Neural cell (in vitro differentiated cells): ENCODE measurements around the gene DUSP12. TPM values are rescaled to one million over a fixed set of nuclear protein-coding genes. Genes with fewer than 3 reads are reported as not detected.

ENCODE experiments used
- H2AFZ ChIP-seq: fragments of 200-600, 300-800 bp; sonication (generic), shearing (Covaris generic); 2 replicates; pipeline ENCODE4 v1.6.0; 2014; ENCODE audit warnings: low read depth, mild to moderate bottlenecking, antibody characterized with exemption, low read length, moderate library complexity
- H3F3A ChIP-seq: fragments of 200-600 bp; shearing (Covaris generic); 2 replicates; pipeline ENCODE4 v1.6.1; 2016; ENCODE audit warnings: mild to moderate bottlenecking, moderate library complexity, mixed read lengths, antibody characterized with exemption, low read length; ENCODE audit not compliant: insufficient read depth, poor library complexity, severe bottlenecking
- H3K27ac ChIP-seq: fragments of 200-600, 300-800 bp; sonication (generic), shearing (Covaris generic); 2 replicates; pipeline ENCODE4 v1.5.1; 2014; ENCODE audit warnings: mild to moderate bottlenecking, low read length, moderate library complexity
- H3K27me3 ChIP-seq: fragments of 300-800, 200-600 bp; sonication (generic), shearing (Covaris generic); 2 replicates; pipeline ENCODE4 v1.6.0; 2014; ENCODE audit warnings: mild to moderate bottlenecking, low read depth, low read length, moderate library complexity; ENCODE audit not compliant: insufficient read depth
- H3K36me3 ChIP-seq: fragments of 300-800, 200-600 bp; sonication (generic), shearing (Covaris generic); 2 replicates; pipeline ENCODE4 v1.5.1; 2014; ENCODE audit warnings: mild to moderate bottlenecking, antibody characterized with exemption, low read length, moderate library complexity; ENCODE audit not compliant: insufficient read depth
- H3K4me2 ChIP-seq: fragments of 300-800, 200-600 bp; sonication (generic), shearing (Covaris generic); 2 replicates; pipeline ENCODE4 v1.6.0; 2014; ENCODE audit warnings: mild to moderate bottlenecking, low read length
- H3K4me3 ChIP-seq: fragments of 300-800, 200-600 bp; sonication (generic), shearing (Covaris generic); 2 replicates; pipeline ENCODE4 v1.5.1; 2014; ENCODE audit warnings: mild to moderate bottlenecking, low read length, moderate library complexity
- H3K79me2 ChIP-seq: fragments of 200-600 bp; shearing (Covaris generic); replicated peaks from 2 replicates; pipeline ENCODE4 v1.6.0; 2014; ENCODE audit warnings: mild to moderate bottlenecking, low read length, moderate library complexity; ENCODE audit not compliant: insufficient read depth
- H3K9ac ChIP-seq: fragments of 300-800, 200-600 bp; sonication (generic), shearing (Covaris generic); 2 replicates; pipeline ENCODE4 v1.6.1; 2016; ENCODE audit warnings: mild to moderate bottlenecking, low read length, mixed read lengths
- H3K9me2 ChIP-seq: fragments of 200-600 bp; shearing (Covaris generic); 2 replicates; pipeline ENCODE4 v1.6.1; 2016; ENCODE audit warnings: mild to moderate bottlenecking, low read length, mixed read lengths; ENCODE audit not compliant: insufficient read depth
- H3K9me3 ChIP-seq: fragments of 200-600, 300-800 bp; sonication (generic), shearing (Covaris generic); 2 replicates; pipeline ENCODE4 v1.6.1; 2016; ENCODE audit warnings: mild to moderate bottlenecking, mixed run types, low read length, moderate library complexity, mixed read lengths
- H4K20me1 ChIP-seq: fragments of 200-600 bp; shearing (Covaris generic); 2 replicates; pipeline ENCODE4 v1.6.1; 2016; ENCODE audit warnings: mild to moderate bottlenecking, mixed run types; ENCODE audit not compliant: insufficient read depth
- EP300 ChIP-seq: fragments of 450-650 bp; conservative IDR thresholded peaks from 2 replicates; pipeline ENCODE4 v1.6.1; 2014; ENCODE audit warnings: antibody characterized with exemption, mild to moderate bottlenecking, moderate library complexity; ENCODE audit not compliant: poor library complexity, severe bottlenecking
- EZH2 ChIP-seq: fragments of 200-600, 300-800 bp; shearing (Covaris generic), sonication (generic); IDR thresholded peaks from 2 replicates; pipeline ENCODE4 v1.6.1; 2014; ENCODE audit warnings: antibody characterized with exemption, low read length, borderline replicate concordance, mild to moderate bottlenecking; ENCODE audit not compliant: insufficient read depth, poor library complexity, severe bottlenecking
- MXI1 ChIP-seq: fragments of 450-650 bp; conservative IDR thresholded peaks from 2 replicates; pipeline ENCODE4 v1.6.1; 2014; ENCODE audit warnings: antibody characterized with exemption, mild to moderate bottlenecking; ENCODE audit not compliant: poor library complexity, severe bottlenecking
- POLR2AphosphoS5 ChIP-seq: IDR thresholded peaks from 2 replicates; pipeline ENCODE4 v1.6.1; 2012
- RAD21 ChIP-seq: fragments of 450-650 bp; conservative IDR thresholded peaks from 2 replicates; pipeline ENCODE4 v1.6.1; 2014; ENCODE audit warnings: antibody characterized with exemption, mild to moderate bottlenecking, moderate library complexity
- SMC3 ChIP-seq: fragments of 450-650 bp; conservative IDR thresholded peaks from 2 replicates; pipeline ENCODE4 v1.6.1; 2014; ENCODE audit warnings: antibody characterized with exemption, mild to moderate bottlenecking, moderate library complexity; ENCODE audit not compliant: poor library complexity
- TAF1 ChIP-seq: IDR thresholded peaks from 2 replicates; pipeline ENCODE4 v1.6.1; 2012; ENCODE audit warnings: low read depth
- polyA plus RNA-seq: library from polyadenylated mRNA; depleted of rRNA; stranded (reverse); fragments of >200 nt; gene quantifications from 2 replicates; pipeline ENCODE4 v1.2.3, GENCODE V29; 2014
- TF ChIP-seq, protein P1 (sequence below): fragments of 450-650 bp; IDR thresholded peaks from 2 replicates; pipeline ENCODE4 v1.5.1; 2014; ENCODE audit warnings: antibody characterized with exemption, mild to moderate bottlenecking, moderate library complexity; ENCODE audit not compliant: poor library complexity, severe bottlenecking
- TF ChIP-seq, protein P2 (sequence below): IDR thresholded peaks from 2 replicates; pipeline ENCODE4 v1.6.1; 2012; ENCODE audit warnings: borderline replicate concordance

Gene DUSP12
- polyA plus RNA-seq, 1 donor from 2014 or later, result 209 TPM

DNA sequence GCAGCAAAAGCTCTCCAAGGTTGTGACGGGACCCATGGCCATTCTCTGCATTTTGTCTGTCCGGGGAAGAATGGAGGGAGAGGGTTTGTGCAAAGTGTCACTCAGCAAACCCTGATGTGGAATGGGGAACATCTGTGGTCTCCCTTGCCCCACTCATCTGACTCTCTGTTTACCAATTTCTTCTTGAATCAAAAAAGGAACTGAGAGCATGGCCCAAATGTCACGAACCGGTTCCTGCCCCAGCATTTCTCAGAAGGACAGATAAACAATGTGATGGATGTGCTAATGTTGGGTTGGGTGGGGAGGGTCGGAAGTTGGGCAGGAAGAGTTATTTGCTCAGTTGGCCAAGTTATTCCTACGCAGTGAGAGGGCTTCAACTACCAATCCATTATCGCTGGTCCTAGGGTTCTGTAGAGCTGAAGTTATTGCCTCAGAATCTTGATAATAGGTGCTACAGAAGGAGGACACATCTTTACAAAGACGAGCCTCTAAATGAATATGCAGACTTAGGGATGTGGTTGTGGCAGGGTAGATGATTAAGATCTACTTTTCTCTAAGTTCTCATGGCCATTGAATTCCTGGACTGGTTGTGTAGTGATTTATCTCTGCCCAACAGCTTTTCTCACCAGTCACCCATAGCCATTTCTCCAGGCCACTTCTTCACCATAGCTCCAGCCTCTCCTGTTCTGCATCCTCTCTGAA lies 9.6 kb upstream of the DUSP12 start:
- TF ChIP-seq, protein P1, sequence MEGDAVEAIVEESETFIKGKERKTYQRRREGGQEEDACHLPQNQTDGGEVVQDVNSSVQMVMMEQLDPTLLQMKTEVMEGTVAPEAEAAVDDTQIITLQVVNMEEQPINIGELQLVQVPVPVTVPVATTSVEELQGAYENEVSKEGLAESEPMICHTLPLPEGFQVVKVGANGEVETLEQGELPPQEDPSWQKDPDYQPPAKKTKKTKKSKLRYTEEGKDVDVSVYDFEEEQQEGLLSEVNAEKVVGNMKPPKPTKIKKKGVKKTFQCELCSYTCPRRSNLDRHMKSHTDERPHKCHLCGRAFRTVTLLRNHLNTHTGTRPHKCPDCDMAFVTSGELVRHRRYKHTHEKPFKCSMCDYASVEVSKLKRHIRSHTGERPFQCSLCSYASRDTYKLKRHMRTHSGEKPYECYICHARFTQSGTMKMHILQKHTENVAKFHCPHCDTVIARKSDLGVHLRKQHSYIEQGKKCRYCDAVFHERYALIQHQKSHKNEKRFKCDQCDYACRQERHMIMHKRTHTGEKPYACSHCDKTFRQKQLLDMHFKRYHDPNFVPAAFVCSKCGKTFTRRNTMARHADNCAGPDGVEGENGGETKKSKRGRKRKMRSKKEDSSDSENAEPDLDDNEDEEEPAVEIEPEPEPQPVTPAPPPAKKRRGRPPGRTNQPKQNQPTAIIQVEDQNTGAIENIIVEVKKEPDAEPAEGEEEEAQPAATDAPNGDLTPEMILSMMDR, result no peak
- no peak for TF ChIP-seq SMC3
- no peak for TF ChIP-seq TAF1
- TF ChIP-seq MXI1, result no peak
- TF ChIP-seq EZH2, result no peak
- no peak for TF ChIP-seq EP300
- TF ChIP-seq, protein P2, sequence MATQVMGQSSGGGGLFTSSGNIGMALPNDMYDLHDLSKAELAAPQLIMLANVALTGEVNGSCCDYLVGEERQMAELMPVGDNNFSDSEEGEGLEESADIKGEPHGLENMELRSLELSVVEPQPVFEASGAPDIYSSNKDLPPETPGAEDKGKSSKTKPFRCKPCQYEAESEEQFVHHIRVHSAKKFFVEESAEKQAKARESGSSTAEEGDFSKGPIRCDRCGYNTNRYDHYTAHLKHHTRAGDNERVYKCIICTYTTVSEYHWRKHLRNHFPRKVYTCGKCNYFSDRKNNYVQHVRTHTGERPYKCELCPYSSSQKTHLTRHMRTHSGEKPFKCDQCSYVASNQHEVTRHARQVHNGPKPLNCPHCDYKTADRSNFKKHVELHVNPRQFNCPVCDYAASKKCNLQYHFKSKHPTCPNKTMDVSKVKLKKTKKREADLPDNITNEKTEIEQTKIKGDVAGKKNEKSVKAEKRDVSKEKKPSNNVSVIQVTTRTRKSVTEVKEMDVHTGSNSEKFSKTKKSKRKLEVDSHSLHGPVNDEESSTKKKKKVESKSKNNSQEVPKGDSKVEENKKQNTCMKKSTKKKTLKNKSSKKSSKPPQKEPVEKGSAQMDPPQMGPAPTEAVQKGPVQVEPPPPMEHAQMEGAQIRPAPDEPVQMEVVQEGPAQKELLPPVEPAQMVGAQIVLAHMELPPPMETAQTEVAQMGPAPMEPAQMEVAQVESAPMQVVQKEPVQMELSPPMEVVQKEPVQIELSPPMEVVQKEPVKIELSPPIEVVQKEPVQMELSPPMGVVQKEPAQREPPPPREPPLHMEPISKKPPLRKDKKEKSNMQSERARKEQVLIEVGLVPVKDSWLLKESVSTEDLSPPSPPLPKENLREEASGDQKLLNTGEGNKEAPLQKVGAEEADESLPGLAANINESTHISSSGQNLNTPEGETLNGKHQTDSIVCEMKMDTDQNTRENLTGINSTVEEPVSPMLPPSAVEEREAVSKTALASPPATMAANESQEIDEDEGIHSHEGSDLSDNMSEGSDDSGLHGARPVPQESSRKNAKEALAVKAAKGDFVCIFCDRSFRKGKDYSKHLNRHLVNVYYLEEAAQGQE, result no peak
- TF ChIP-seq POLR2AphosphoS5, result no peak
- no peak for TF ChIP-seq RAD21
- Histone ChIP-seq H3K9ac (no peak overlapping the region), H3K9me3 (no peaks in the 10 kb centered on the region), H4K20me1 (no peaks in the 10 kb centered on the region), H3K27me3 (no peaks in the 10 kb centered on the region), H2AFZ (no peak overlapping the region), H3F3A (no peaks in the 10 kb centered on the region), H3K9me2 (no peaks in the 10 kb centered on the region), H3K4me2 (no peak overlapping the region), H3K27ac (no peak overlapping the region), H3K79me2 (no peaks in the 10 kb centered on the region), H3K4me3 (no peak overlapping the region), H3K36me3 (no peaks in the 10 kb centered on the region)

DNA sequence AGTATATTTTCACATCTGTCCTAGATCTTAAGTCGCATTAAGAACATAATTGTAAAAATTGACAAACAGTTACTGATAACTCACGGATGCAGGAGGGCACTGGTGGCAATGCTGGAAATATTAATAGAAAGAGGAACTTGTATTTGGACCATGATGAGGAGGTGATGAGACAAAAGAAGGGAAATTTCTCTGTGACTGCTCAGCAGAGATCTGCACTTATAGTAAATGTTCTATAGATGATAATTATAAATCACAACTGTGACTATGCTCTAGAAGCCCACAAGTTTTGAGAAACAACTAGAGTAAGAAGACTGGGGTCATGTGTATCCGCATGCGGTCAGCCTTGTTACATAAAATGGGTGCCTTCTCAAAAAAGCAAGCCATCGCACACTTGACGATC lies 8.7 kb upstream of the DUSP12 start:
- Histone ChIP-seq H3K9me2 (no peaks in the 10 kb centered on the region), H3K9me3 (no peaks in the 10 kb centered on the region), H3K36me3 (no peaks in the 10 kb centered on the region), H3K79me2 (no peaks in the 10 kb centered on the region), H3K27ac (no peak overlapping the region), H2AFZ (no peak overlapping the region), H3F3A (no peaks in the 10 kb centered on the region), H3K27me3 (no peaks in the 10 kb centered on the region), H4K20me1 (no peaks in the 10 kb centered on the region), H3K4me3 (no peak overlapping the region), H3K9ac (no peak overlapping the region), H3K4me2 (no peak overlapping the region)
- no peak for TF ChIP-seq EZH2
- no peak for TF ChIP-seq RAD21
- no peak for TF ChIP-seq MXI1
- no peak for TF ChIP-seq POLR2AphosphoS5
- TF ChIP-seq, protein P1, result no peak
- no peak for TF ChIP-seq TAF1
- TF ChIP-seq, protein P2, result no peak
- TF ChIP-seq SMC3, result no peak
- TF ChIP-seq EP300, result no peak
